Activated gamma-delta T cell treated with anti-CD3 and anti-CD28 coated beads, Interleukin-2, amount 50 U/mL, for 16 hours (primary cell): Measurements from ENCODE around the gene NNAT.

Experiments used
- DNase-seq: peaks from one replicate; pipeline ENCODE4 v3.0.0-alpha.2; 2020; ENCODE audit warnings: low read depth

Gene NNAT

GRCh38 chr20:37567671-37568588 is 46.9 kb downstream of the NNAT start:
- no peak for DNase-seq

DNA sequence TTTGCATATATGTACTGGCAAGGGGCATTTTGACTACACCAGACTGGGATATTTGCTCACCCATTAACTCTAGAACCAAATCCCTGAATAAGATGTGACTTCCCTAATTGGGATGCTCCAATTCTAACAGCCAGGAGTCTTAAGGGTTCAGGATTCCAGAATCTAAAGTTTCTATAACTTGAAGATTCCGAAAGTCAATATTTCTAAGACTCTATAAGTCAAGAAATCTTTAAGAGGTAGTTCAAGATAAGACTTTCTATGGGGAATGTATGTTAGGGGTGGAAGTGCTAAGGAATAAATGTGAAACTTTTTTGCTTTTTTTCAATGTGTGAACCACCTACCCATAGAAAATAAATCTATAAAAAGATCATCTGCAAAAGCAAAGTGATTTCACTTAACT is 49.4 kb downstream of the NNAT start:
- DNase-seq: no peak

- no peak for DNase-seq
These were observed 50.0 kb downstream of the NNAT start for GRCh38 chr20:37571033-37571432.
